GM19467 (cell line): ENCODE measurements around the gene HOXD13.

Experiments
- ATAC-seq: cut with Tn5 transposase; IDR thresholded peaks from one replicate; pipeline ENCODE4 v1.9.1; 2021; ENCODE audit warnings: mild to moderate bottlenecking, moderate library complexity; ENCODE audit not compliant: unreplicated experiment

The HOXD13 gene

DNA sequence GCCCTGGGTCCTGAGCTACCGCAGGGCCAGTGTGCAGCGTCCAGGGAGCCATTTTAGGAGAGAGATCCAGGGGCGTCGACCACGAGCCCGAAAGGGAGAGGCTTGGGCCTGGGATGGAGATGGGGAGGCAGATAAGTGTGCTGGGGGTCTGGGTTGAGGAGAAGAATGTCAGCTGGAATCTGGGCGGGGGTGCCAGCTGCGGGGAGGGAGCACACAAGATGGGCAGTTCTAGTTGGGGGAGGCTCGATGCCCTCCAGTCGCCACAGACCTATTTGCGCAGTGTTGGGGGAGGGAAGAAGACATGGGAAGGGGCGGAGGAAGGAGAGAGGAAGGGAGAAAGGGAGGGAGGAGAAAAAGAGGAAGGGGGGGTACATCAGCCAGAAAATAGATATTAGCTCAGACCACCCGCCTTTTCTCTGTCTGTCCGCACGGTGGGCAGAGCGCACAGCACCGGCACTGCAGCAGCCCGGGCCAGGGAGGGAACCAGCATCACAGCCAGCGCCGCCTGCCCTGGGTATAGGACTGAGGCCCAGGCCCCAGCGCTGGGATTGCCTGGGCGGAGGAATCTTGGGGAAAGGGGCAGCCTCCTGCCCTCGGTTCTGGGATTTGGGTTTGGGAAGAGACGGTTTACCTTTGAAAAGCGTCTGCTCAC, 12.7 kb downstream of the HOXD13 start:
- ATAC-seq: no peak

DNA sequence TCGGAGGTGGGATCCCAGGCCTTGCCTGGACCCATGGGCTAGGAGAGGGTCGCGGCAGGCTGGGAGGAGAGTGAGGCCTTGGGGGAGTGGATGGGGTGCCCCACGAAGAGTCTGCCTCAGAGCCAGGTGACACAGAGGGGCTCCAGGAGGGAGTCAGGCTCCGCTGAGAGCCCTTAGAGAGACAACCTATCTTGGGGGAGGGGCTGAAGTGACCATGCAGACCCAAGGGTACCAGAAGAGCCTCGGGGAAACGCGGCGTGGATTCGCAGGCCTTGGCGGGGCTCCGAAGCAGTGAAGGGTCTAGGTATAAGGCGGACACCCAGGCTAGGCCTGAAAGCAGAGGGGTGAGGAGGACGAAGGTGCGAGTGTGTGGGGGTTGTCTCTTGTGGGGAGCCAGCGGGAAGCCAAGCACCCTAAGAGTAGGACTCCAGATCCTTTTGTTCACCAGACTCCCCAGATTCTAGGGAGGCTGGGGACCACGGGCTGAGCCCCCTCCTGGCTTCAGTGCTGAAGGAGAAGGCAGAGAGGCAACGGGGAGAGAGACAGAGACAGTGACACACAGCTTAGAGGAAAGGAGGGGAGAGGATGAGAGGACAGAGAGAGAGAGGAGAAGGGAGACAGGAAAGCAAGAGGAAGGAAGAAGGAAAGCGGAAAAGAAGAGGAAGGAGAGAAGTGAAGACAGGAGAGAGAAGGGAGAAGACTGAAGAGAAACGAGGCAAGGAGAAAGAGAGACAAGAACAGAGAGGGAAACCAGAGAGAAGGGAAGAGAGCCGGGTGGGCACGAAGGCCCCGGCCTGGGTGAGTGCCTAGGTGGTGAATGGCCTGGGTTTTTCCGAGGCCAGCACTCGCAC, 13.4 kb downstream of the HOXD13 start:
- ATAC-seq: no peak

DNA sequence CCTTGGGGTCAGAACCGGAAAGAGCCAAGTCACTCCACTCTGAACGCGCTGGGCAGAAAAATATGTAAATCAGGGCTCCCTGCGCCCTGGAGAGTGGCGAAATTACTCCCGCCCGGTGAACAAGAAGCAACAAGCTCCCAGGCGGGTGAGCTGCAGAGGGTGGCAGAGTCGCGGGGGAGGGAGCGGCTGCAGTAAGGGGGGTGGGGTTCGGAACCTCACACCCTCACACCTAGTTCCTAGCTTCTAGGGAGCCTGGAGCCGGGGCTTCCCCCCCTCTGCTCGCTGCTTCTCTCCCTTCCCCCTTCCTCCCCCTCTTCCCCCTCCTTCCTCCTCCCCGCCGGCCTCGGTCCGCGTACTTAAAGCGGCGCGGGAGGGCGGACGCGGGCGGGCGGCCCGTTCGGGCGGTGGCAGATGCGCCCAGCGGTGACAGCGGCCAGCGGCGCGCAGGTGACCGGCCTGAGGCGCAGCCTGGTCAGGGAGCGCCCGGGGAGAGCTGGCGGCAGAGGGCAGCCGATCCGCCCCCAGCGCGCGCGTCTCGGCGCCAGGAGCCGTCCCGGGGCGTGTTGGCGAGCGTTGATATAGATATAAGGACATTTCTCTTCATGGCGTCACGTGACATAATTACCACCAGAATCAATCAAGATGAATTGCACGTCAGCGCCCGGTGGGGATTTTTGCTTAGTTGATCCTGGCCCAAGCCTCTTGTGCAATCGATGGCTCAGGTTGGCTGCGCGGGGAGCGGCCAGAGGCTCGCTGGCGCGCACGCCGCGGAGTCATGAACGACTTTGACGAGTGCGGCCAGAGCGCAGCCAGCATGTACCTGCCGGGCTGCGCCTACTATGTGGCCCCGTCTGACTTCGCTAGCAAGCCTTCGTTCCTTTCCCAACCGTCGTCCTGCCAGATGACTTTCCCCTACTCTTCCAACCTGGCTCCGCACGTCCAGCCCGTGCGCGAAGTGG, 14.3 kb downstream of the HOXD13 start, which contains the start of gene HOXD11:
HOXD11 (plus strand) TSS at position 700 of the 959 bp plus-strand sequence; CDS start at position 776, 76 bp downstream.
- no peak for ATAC-seq

DNA sequence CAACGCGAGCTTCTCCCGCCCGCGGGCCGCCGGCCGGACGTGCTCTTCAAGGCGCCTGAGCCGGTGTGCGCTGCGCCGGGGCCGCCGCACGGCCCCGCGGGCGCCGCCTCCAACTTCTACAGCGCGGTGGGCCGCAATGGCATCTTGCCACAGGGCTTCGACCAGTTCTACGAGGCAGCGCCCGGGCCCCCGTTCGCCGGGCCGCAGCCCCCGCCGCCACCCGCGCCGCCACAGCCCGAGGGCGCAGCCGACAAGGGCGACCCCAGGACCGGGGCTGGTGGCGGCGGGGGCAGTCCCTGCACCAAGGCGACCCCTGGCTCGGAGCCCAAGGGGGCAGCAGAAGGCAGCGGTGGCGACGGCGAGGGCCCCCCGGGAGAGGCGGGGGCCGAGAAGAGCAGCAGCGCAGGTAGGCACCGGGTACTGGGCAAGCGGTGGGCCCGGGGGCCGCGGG, 15.2 kb downstream of the HOXD13 start:
- no peak for ATAC-seq

DNA sequence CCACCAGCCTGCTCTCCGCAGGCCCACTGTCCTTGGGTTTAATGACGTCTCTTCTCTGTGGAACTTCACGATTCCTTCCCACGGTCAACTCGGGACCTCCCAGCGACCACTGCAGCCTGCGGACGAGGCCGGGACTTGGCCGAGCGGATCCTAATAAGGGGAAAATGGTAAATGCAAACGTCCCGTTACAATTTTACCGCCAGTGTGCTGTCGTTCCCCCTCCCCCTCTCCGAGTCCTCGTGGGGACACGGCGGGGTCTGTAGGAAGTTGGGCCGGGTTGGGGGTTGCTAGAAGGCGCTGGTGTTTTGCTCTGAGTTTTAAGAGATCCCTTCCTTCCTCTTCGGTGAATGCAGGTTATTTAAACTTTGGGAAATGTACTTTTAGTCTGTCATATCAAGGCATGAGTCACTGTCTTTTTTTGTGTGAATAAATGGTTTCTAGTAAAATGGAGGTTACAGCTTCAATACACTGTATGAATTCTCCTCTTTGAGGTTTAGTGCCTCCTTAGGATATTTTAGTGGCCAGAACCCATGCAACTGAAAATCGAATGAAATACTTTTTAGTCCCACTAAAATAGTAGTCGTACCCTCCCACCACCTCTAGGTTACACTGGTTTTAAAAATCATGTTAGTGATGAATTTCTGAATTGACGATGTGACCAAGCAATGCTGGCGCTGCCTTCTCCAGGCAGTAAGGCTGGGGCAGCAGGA, 16.8 kb downstream of the HOXD13 start:
- ATAC-seq: no peak

DNA sequence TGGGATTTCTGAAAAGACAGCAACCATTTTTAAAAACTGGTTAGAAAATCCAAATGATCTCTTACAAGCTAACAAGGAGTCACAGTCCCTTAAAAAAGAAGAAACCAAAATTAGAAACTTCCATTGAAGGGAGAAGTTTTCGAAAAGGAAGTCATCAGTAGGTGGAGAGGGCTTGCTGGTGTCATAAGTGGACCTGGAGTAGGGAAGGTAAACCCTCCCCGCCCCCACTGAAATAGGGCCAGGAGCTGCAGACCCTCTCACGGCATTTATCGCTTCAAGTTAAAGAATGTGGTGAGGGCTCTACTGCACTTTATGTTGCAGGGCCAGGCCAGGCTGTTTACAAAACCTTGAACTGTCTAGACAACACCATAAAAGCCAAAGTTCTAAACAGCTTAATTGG, 17.4 kb downstream of the HOXD13 start:
- no peak for ATAC-seq

DNA sequence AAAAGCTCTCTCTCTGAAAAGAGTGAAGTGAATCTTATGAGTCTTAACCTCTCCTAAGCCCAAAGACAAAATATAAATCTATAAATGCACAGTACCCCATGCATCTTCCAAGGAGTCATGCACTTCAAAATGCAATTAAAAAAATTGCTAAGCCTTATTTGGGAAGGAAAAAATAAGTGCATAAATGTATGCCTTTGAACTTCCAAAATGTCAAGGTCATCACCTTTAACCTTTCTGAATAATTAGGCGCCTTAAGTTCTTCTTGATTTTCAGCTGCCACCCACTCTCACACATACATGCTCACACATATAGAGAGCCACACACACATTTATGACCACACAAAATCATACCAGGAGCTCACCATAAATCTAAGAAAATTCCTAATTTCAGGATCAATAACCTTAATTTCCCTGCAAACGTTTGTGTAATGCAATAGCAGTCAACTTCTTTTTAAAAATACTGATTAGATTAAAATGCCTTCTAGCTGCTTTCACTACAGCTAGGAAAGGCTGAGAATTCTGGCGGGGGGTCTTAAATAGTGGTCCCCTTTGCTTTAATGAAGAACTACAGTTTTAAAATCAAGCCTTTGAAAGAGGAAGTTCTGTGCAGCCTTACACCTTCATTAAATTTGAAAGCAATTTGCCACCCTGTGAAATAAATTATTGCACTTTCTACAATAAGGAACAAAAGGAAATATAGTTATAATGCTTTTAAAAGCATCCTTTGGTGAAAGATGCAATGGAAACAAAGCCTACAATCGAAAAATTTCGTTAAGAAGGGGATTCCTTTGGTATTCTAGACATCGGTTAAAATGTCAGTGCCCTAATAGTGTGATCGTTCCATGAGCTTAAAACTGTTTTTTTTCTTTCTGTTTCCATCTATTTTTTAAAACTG, 18.1 kb downstream of the HOXD13 start:
- ATAC-seq: no peak

DNA sequence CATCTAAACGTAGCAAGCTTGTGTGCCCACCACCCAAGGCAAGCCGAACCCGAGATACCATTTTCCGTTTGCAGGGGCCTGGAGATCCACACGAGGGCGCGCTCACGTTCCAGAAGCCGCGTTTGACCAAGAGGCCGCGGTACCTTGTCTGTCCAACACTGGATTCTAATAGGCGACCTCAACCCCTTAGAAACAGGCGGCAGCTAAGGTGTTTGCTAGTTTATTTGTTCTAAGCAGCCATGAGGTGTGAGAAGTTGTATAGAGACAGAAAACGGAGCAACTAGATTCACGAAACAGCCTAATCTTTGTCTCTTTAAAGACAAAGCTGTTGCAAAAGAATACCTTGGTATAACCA, 18.8 kb downstream of the HOXD13 start:
- no peak for ATAC-seq

DNA sequence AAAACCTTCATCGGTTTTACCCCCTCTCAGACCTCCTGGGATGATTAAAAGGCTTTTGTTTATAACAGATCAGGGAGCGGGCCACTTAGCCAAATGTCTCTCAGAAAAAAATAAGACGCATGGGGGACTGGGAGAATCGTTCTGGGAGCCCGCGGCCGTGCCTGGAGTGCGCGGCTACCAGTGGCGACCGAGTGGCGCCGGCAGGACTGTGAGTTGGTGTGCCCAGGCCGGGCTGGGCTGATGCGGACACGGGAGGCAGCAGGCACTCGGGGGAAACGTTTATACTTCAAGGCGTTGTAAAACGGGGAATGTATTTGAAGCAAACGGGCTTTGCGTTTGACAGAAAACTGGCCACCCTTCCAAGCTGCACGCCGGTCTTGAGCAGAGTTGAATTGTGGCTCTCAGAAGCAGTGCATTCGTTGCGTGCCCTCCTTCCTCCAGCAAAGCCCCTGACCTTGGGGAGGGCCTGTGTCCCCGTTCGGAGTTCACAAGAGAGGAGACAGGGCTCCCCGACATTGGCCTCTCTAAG, 19.4 kb downstream of the HOXD13 start:
- no peak for ATAC-seq

DNA sequence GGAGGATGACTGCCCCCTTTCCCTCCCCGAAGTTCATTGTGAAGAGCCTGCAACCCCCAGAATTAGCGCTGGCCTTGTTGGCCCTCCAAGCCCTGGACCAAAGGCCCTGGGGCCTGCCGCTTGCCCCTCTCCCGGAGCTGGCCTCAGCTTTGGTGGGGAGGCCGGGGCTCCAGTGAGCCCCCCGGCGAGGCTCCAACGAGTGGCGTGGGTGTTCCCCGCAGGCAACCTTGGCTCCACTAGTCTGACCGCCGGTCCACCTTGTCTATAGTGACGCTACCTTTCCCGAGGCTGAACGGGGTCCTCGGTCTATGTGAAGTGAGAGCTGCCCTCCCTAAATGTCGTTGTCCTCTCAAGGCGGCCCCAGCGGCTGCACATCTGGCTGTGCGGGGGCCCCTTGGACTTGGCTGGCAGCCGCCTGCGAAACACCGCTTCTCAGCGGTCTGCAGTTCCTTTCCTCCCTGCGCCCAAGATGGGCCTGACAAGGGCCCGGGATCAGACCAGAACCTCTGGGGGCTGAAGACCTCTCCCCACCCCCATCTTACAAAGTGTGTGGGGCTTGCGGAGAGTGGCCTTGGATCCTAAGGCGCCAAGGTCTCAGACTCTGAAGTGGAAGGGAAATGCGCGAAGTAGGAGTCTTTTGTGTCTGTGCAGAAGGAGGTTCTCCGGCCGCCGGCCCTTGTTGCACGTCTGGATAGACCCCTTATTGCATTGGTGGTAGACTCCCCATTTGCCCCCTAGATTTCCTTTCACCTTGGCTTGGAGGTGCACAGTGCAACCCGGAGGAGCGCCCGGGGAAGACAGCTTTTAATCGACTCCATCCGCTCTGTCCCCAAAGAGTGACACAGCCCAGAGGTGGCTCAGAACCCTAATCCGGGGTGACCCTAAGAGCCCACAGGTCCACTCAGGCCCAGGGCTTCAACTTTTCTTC, 20.1 kb downstream of the HOXD13 start:
- ATAC-seq: no peak

DNA sequence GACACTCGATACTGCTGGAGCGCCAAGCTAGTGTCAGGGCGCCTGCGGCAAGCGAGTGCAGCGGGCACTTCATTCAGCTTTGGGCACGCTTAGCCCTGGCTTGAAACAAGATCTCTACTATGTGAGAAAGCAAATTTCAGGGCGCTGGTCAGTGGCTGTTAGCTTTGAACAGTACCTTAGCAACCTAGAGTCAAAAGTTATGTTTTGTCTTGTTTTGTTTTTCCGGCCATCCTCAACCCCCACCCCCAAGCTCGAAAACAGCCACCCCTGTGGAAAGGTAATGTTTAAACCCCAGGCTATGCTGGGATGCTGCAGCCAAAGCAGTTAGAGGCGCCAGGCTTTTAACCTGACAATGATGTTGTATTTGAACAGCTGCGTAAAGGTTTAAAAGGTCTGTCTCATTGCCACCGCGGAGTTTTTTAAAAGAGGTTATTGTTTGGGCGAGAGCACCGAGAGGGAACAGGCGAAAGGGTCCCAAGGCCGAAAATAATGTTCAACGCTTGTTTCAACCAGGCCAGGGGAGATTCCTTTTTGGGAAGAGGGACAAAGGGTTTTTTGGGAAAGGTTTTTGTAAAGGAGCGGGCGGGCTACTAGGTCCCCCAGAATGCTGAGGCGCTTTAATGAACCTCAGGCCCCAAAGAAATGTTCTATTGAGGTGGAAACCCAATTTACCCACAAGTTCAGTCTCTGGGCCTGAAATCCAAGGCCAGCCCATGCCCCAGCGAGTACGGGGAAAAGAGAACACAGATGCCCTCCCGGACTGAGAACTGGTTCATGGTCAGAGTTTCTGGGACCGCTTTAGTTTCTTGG, 21.8 kb downstream of the HOXD13 start:
- ATAC-seq: no peak

DNA sequence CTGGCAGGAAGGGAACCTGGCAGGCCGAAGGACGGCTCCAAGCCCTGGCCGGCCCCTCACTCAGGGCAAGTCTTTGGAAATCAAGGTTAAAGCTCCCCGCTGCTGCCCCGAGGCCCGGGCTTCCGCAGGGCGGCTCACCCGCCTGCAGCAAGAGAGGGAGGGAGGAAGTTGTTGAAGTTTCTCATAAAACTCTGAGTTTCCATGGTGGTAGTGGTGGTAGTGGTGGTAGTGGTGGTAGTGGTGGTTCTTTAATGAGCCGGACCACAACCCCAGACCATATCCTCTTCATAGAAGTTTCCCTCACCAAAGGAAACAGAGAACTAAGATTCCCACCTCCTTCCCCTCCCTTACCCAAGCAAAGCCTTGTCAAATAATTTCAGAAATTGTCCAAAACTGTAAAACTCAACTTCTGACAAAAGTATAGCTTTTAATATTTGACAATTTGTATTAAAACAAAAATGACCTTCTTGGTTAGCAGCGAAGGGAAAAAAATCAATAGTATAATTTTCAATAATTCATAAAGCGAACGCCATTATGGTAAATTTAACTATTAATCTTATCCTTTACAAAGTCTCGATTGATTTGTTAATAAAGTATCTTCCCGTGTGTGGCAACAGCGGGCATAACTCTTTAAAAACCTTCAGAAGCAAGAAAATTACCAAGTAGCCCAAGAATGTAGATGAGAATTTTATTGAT, 22.6 kb downstream of the HOXD13 start:
- no peak for ATAC-seq

DNA sequence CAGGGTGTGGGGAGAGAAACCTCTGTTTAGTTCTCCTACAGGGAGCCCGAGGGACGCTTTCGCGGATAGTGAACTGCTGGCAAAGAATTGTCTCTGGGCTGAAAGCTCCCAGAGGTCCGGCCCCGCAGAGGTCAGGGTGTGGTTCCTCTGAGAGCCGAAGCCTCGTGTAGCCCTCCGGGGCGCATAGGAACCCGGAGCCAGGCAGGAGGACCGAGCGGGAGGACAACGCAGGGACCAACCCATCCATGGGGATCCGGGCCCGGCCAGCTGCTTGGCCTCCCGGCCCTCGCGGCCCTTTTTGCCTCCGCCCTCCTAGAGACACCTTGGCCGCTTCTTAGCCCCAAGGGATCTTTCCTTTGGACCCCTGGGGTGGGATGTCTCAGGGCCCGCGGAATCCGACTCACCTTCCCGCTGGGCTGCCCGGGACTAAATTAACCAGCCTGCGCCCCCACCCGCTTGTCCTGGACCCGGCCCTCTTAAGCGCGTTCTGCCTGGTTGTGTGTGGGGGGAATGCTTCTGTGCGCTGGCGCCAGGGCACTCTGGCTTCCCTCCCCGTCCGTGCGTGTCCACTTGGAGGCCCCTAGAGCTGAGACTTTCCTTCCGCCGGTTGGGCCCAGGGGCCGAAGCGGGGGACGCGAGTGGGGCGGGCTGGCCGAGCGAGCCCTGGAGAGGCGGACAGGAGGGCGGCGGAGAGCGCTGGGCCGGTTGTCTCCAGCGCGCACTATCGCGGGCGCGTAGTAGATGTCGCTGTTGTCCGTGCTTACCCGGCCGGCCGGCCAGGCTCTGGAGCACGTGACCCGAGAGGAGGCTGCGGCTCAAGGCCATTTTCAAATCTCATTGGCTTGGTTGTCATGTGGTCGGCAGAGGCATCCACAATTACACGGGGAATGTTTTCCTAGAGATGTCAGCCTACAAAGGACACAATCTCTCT, 23.6 kb downstream of the HOXD13 start, which contains the start of gene HOXD10:
HOXD10 (plus strand) TSS at position 896 of the 931 bp plus-strand sequence. CDS start 56 bp downstream, outside the sequence.
- ATAC-seq: no peak

DNA sequence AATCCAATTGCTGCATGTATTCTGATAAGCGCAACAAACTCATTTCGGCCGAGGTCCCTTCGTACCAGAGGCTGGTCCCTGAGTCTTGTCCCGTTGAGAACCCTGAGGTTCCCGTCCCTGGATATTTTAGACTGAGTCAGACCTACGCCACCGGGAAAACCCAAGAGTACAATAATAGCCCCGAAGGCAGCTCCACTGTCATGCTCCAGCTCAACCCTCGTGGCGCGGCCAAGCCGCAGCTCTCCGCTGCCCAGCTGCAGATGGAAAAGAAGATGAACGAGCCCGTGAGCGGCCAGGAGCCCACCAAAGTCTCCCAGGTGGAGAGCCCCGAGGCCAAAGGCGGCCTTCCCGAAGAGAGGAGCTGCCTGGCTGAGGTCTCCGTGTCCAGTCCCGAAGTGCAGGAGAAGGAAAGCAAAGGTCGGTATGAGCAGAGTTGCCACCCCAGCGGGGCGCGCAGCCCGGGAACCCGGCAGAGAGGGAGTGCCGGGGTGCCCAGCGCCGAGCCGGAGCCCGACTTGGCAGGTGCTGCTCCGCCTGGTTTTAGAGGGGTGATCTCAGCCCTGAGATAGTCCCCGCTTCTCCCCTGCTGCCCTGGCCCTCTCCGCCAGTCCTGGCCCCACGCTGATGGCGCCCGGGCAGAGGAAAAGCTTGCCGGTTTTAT, 24.8 kb downstream of the HOXD13 start:
- no peak for ATAC-seq

DNA sequence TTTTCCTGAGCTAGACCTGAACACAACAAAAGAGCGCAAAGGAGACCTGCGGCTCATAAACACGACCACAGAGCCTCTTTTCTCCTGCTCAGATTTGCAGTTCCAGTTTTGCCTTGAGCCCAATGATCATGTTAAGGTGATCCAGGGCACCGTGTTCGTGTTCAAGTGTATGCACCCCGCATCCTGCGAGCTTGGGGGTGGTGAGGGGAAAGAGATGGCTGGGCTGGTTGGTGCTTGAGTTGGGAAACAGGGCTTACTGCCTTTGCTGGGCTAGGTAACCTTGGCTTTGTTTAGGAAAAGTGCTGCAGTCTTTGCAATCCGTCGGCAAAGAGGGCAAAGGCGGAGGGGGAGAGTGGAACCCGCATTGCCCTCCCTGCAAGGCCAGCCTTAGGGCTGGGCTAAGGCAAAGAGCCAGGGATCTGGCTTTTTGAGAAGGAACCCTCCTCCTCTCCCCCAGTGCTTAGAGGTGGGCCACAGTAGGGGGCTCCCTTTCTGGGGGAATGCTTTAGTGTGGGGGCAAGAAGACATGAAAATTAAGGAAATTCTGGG, 25.4 kb downstream of the HOXD13 start:
- no peak for ATAC-seq
